ENCODE data around the gene ABCG4.
"Not testable (repeated sequence)": the region's sequence is repeated elsewhere in the genome, so short reads cannot be mapped to it uniquely, and the experiment has no call there.

ABCG4 gene

GRCh38 chr11:119194811-119195440 is 46.1 kb downstream of the ABCG4 start:
- H3K4me1 Mint-ChIP-seq, result no peaks in the 10 kb centered on the region
- ATAC-seq (replicated peaks; ENCODE audit: extremely low read depth, poor library complexity, severe bottlenecking), result no peak
- no peak for DNase-seq (ENCODE audit: low spot score in 2 of 2)
- no peak overlapping the region for H3K27ac Mint-ChIP-seq (ENCODE audit: low read depth)
- no peaks in the 10 kb centered on the region for H3K9me3 Mint-ChIP-seq
- H3K36me3 Mint-ChIP-seq (ENCODE audit: insufficient read depth), result no peaks in the 10 kb centered on the region
- H3K27me3 Mint-ChIP-seq, result peaks cover 10% of the 10 kb centered on the region
- no peak overlapping the region for H3K4me3 Mint-ChIP-seq

DNA sequence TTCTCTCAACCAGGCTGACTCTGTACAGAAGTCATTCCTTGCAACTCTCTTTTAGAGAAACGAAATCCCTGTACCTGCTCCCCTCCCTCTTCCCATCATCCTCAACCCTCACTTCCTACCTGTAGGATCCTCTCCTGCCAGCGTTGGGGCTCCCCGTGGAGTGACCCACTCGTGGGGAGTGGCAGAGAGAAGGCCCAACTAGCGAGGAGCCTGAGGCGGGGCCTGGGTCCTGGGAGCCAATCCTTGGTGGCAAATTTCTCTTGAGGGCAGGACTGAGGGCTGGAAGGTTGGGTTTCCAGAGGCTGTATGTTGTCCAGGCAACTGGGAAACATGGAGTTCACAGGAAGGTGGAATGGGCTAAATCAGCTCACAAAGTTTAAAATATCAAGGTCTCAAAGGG is 46.8 kb downstream of the ABCG4 start:
- Mint-ChIP-seq H3K36me3 (ENCODE audit: insufficient read depth) (no peaks in the 10 kb centered on the region), H3K27me3 (peaks cover 10% of the 10 kb centered on the region)

GRCh38 chr11:119196833-119197483 is 48.1 kb downstream of the ABCG4 start:
- H3K4me3 Mint-ChIP-seq, result no peak overlapping the region
- H3K27ac Mint-ChIP-seq (ENCODE audit: low read depth), result no peak overlapping the region

More for the DNA sequence above, 46.8 kb downstream of the ABCG4 start:
- no peak overlapping the region for H3K4me3 Mint-ChIP-seq
- no peak overlapping the region for H3K27ac Mint-ChIP-seq (ENCODE audit: low read depth)
- no peaks in the 10 kb centered on the region for H3K4me1 Mint-ChIP-seq
- no peak for ATAC-seq (replicated peaks; ENCODE audit: extremely low read depth, poor library complexity, severe bottlenecking)
- no peaks in the 10 kb centered on the region for H3K9me3 Mint-ChIP-seq
- DNase-seq (ENCODE audit: low spot score in 2 of 2), result no peak

DNA sequence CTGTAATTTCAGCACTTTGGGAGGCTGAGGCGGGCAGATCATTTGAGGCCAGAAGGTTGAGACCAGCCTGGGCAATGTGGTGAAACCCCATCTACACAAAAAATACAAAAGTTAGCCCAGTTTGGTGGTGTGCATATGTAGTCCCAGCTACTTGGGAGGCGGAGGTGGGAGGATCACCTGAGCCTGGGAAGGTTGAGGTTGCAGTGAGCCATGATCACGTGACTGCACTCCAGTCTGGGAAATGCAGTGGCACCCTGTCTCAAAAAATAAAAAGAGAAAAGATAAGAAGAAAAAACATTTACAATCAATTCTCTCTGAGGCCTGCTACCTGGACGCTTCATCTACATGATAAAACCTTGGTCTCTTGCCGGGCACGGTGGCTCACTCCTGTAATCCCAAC is 50.1 kb downstream of the ABCG4 start:
- peaks cover 10% of the 10 kb centered on the region for H3K27me3 Mint-ChIP-seq
- H3K27ac Mint-ChIP-seq (ENCODE audit: low read depth), result no peak overlapping the region
- no peaks in the 10 kb centered on the region for H3K4me1 Mint-ChIP-seq
- no peak for ATAC-seq (replicated peaks; ENCODE audit: extremely low read depth, poor library complexity, severe bottlenecking)
- H3K4me3 Mint-ChIP-seq, result no peak overlapping the region
- no peaks in the 10 kb centered on the region for H3K9me3 Mint-ChIP-seq
- no peaks in the 10 kb centered on the region for H3K36me3 Mint-ChIP-seq (ENCODE audit: insufficient read depth)
- no peak for DNase-seq (ENCODE audit: low spot score in 2 of 2)

More at GRCh38 chr11:119196833-119197483, 48.1 kb downstream of the ABCG4 start:
- no peaks in the 10 kb centered on the region for H3K4me1 Mint-ChIP-seq
- peaks cover 10% of the 10 kb centered on the region for H3K27me3 Mint-ChIP-seq
- no peaks in the 10 kb centered on the region for H3K36me3 Mint-ChIP-seq (ENCODE audit: insufficient read depth)
- ATAC-seq (replicated peaks; ENCODE audit: extremely low read depth, poor library complexity, severe bottlenecking), result peak; percentile 93
- DNase-seq (ENCODE audit: low spot score in 2 of 2), result peak; percentile 42 to 57
- H3K9me3 Mint-ChIP-seq, result no peaks in the 10 kb centered on the region

GRCh38 chr11:119201236-119201635 is 52.4 kb downstream of the ABCG4 start:
- H3K27me3 Mint-ChIP-seq; ATAC-seq (replicated peaks; ENCODE audit: extremely low read depth, poor library complexity, severe bottlenecking); DNase-seq (ENCODE audit: low spot score in 2 of 2); H3K4me3 Mint-ChIP-seq; H3K4me1 Mint-ChIP-seq; H3K27ac Mint-ChIP-seq (ENCODE audit: low read depth); H3K9me3 Mint-ChIP-seq; H3K36me3 Mint-ChIP-seq (ENCODE audit: insufficient read depth): not testable (repeated sequence)

GRCh38 chr11:119202554-119202953 is 53.7 kb downstream of the ABCG4 start:
- Mint-ChIP-seq H3K4me1 (peaks cover 16% of the 10 kb centered on the region), H3K27ac (ENCODE audit: low read depth) (no peak overlapping the region), H3K27me3 (no peaks in the 10 kb centered on the region), H3K9me3 (no peaks in the 10 kb centered on the region), H3K36me3 (ENCODE audit: insufficient read depth) (no peaks in the 10 kb centered on the region), H3K4me3 (no peak overlapping the region)
- ATAC-seq (replicated peaks; ENCODE audit: extremely low read depth, poor library complexity, severe bottlenecking) (no peak), DNase-seq (ENCODE audit: low spot score in 2 of 2) (no peak)

GRCh38 chr11:119204066-119204465 is 55.2 kb downstream of the ABCG4 start:
- no peak for DNase-seq (ENCODE audit: low spot score in 2 of 2)
- no peak for ATAC-seq (replicated peaks; ENCODE audit: extremely low read depth, poor library complexity, severe bottlenecking)
- peaks cover 24% of the 10 kb centered on the region for H3K4me1 Mint-ChIP-seq
- H3K27ac Mint-ChIP-seq (ENCODE audit: low read depth), result no peak overlapping the region
- H3K4me3 Mint-ChIP-seq, result no peak overlapping the region
- H3K9me3 Mint-ChIP-seq, result no peaks in the 10 kb centered on the region
- no peaks in the 10 kb centered on the region for H3K36me3 Mint-ChIP-seq (ENCODE audit: insufficient read depth)
- no peaks in the 10 kb centered on the region for H3K27me3 Mint-ChIP-seq

DNA sequence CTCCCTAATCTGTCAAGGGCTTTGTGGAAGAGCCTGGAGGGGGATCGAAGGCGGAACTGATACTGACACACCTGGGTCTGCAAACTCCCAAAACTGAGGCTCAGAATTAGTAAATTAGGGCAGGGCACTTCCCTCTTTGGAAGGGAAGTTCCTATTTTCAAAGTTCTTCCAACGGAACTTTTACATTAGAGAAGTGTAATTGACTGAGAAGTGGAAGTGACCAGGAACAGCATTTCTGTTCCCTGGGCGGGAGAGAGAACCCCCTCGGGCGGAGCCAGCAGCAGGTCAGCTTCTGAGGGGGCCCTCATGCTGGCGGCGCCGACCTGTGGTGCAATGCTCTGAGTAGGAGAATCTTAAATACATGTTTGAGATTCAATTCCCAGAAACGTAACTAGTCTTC is 56.2 kb downstream of the ABCG4 start:
- H3K4me1 Mint-ChIP-seq, result peaks cover 32% of the 10 kb centered on the region
- DNase-seq (ENCODE audit: low spot score in 2 of 2), result no peak
- ATAC-seq (replicated peaks; ENCODE audit: extremely low read depth, poor library complexity, severe bottlenecking), result no peak
- no peak overlapping the region for H3K27ac Mint-ChIP-seq (ENCODE audit: low read depth)
- H3K36me3 Mint-ChIP-seq (ENCODE audit: insufficient read depth), result no peaks in the 10 kb centered on the region
- no peaks in the 10 kb centered on the region for H3K9me3 Mint-ChIP-seq
- H3K27me3 Mint-ChIP-seq, result no peaks in the 10 kb centered on the region
- peak overlapping the region; percentile 97 for H3K4me3 Mint-ChIP-seq

GRCh38 chr11:119205574-119206510 is 57.0 kb downstream of the ABCG4 start, which contains the start of gene CBL:
Gene CBL (plus strand): TSS chr11:119206339. CDS start chr11:119206418, 79 bp downstream.
- Mint-ChIP-seq H3K27me3 (no peaks in the 10 kb centered on the region), H3K36me3 (ENCODE audit: insufficient read depth) (no peaks in the 10 kb centered on the region), H3K4me1 (peaks cover 32% of the 10 kb centered on the region), H3K27ac (ENCODE audit: low read depth) (peak within 1 kb of the TSS; percentile 88), H3K9me3 (no peaks in the 10 kb centered on the region), H3K4me3 (peak within 1 kb of the TSS; percentile 97)
- peak; percentile 88 to 95 for DNase-seq (ENCODE audit: low spot score in 2 of 2)
- peak; percentile 86 for ATAC-seq (replicated peaks; ENCODE audit: extremely low read depth, poor library complexity, severe bottlenecking)

GRCh38 chr11:119206511-119207414 is 57.9 kb downstream of the ABCG4 start:
- DNase-seq (ENCODE audit: low spot score in 2 of 2) (peak in 1 of 2 donors; percentile 22), ATAC-seq (replicated peaks; ENCODE audit: extremely low read depth, poor library complexity, severe bottlenecking) (peak; percentile 34)
- Mint-ChIP-seq H3K27ac (ENCODE audit: low read depth) (peak overlapping the region; percentile 88), H3K9me3 (no peaks in the 10 kb centered on the region), H3K36me3 (ENCODE audit: insufficient read depth) (no peaks in the 10 kb centered on the region), H3K4me3 (peak overlapping the region; percentile 97), H3K27me3 (no peaks in the 10 kb centered on the region), H3K4me1 (peaks cover 32% of the 10 kb centered on the region)

DNA sequence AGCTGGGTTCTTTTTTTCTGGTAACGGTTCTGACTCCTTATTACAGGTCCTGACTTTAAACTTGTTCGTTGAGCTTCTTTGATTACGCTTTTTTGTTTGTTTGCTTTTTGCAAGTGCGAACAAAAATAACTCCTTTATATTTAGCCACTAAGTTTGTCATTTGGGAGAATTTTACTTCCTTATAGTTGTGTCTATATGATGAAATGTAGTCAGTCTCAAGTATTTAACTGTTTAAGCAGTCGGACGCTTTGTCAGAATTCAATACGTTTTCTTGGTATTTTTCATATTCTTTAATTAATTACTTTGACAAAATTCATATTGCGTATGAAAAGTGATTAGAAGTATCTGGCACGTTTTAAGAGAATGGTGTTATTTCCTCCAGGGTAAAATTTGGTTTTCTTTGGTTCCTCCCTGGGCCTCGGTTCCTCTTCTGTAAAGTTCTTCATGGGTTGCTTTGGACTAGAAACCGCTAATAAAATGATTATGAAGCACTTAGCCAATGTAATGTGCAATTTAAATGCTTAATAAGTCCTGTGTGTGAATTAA is 58.6 kb downstream of the ABCG4 start:
- DNase-seq (ENCODE audit: low spot score in 2 of 2) (no peak), ATAC-seq (replicated peaks; ENCODE audit: extremely low read depth, poor library complexity, severe bottlenecking) (no peak)
- Mint-ChIP-seq H3K27ac (ENCODE audit: low read depth) (peak overlapping the region; percentile 88), H3K4me3 (peak overlapping the region; percentile 97), H3K27me3 (no peaks in the 10 kb centered on the region), H3K36me3 (ENCODE audit: insufficient read depth) (no peaks in the 10 kb centered on the region), H3K4me1 (peaks cover 32% of the 10 kb centered on the region), H3K9me3 (no peaks in the 10 kb centered on the region)

All from central memory CD8-positive, alpha-beta T cell (primary cell).